Adrenal gland (tissue), 12 donors: ENCODE measurements around the gene CDH16. TPM values are rescaled to one million over a fixed set of nuclear protein-coding genes. Genes with fewer than 3 reads are reported as not detected.
"Not testable (repeated sequence)": the region's sequence is repeated elsewhere in the genome, so short reads cannot be mapped to it uniquely, and the experiment has no call there.

Source experiments
- DNase-seq, 7 donors: peaks; one replicate each; pipeline ENCODE4 v3.0.0-alpha.2; 2019 to 2020
- H3K27ac ChIP-seq, 5 donors: fragments of 200-600 bp; sonication (generic) in 4 of 5; 1 replicate in 3 of 5; 2 replicates in 2 of 5; pipeline versions ENCODE4 v1.5.1 to v1.8.0; 2016 to 2020; ENCODE audit warnings: mild to moderate bottlenecking in 1 of 5
- H3K27me3 ChIP-seq: fragments of 200-600 bp; 2 replicates; pipeline ENCODE4 v1.8.0; 2021
- H3K36me3 ChIP-seq, 2 donors: fragments of 200-600 bp; replicated peaks in 1 of 2; 1 replicate in 1 of 2; 2 replicates in 1 of 2; pipeline versions ENCODE4 v1.5.1 to v1.8.0; 2018 to 2022
- H3K4me1 ChIP-seq, 2 donors: fragments of 200-600 bp; replicated peaks in 1 of 2; 1 replicate in 1 of 2; 2 replicates in 1 of 2; pipeline versions ENCODE4 v1.5.1 to v1.8.0; 2018 to 2021
- H3K4me3 ChIP-seq, 4 donors: fragments of 200-600 bp; sonication (generic) in 3 of 4; one replicate each; pipeline ENCODE4 v1.5.1; 2016 to 2018
- H3K9me3 ChIP-seq, 3 donors: fragments of 200-600 bp; sonication (generic) in 1 of 3; replicated peaks in 1 of 3; 1 replicate in 2 of 3; 2 replicates in 1 of 3; pipeline versions ENCODE4 v1.5.1 to v1.8.0; 2016 to 2021
- CTCF ChIP-seq, 6 experiments: fragments of 450-650 bp in 4 of 6; fragments of 200-600 bp in 2 of 6; sonication (generic) in 1 of 6; IDR thresholded peaks; 1 replicate in 5 of 6; 2 replicates in 1 of 6; pipeline versions ENCODE4 v1.5.1 to v1.8.0; 2016 to 2021; ENCODE audit warnings: antibody characterized with exemption in 6 of 6, mild to moderate bottlenecking in 2 of 6, moderate library complexity in 1 of 6
- POLR2A ChIP-seq, 2 donors: fragments of 450-650 bp; IDR thresholded peaks; one replicate each; pipeline ENCODE4 v1.6.1; 2017; ENCODE audit warnings: antibody characterized with exemption in 2 of 2, mild to moderate bottlenecking in 2 of 2, moderate library complexity in 1 of 2
- WGBS, 4 donors: extraction: QIAGEN DNeasy Blood & Tissue Kit in 2 of 4; methylation state at CpG; one replicate each; pipeline versions ENCODE4 v1.1.5 to v1.1.7; 2013 to 2017; 5-methylcytosine and 5-hydroxymethylcytosine counted together
- intact Hi-C, 2 donors: fragments of 100-400 bp; cut with DNase I; formaldehyde crosslinking; loops; one replicate each; pipeline versions ENCODE4 v1.14.1 to v1.15.0; 2022 to 2023
- polyA plus RNA-seq, 3 donors: library from polyadenylated mRNA; stranded (reverse); fragments of 200-250 nt in 2 of 3; fragments of 350-450 nt in 1 of 3; fragmentation: Illumina TruSeq in 1 of 3; extraction: RNeasy Lipid Tissue Mini Kit (QIAGEN cat#74804) in 1 of 3; gene quantifications; one replicate each; pipeline ENCODE4 v1.2.3, GENCODE V29; 2013 to 2014
- total RNA-seq, 9 donors: library from RNA; depleted of rRNA in 4 of 9; stranded (reverse); fragments of >200 nt in 4 of 9; fragments of 120-200 nt in 1 of 9; fragmentation: NEBNext Ultra II Directional in 1 of 9; extraction: Animal tissue kit (Norgen Biotek cat#: 25700) in 1 of 9; gene quantifications; one replicate each; pipeline versions ENCODE4 v1.1.0 to v1.2.4, GENCODE V29; 2013 to 2023
- donor health status: healthy with polysubstance abuse.
- donor health status: Bipolar disorder and iron deficiency.
- donor health status: DM: yes; HTN: yes; CAD: no.
- donor health status: DM: no; HTN: no; CAD: no.
- donor health status: DM: no; HTN: no; CAD: no.
- donor health status: DM: yes; HTN: yes; CAD: no.

CDH16 gene
- total and polyA plus RNA-seq, 12 donors: 0.69 TPM; not detected in 11

GRCh38 chr16:66935314-66936011 lies 16.8 kb upstream of the CDH16 start, which contains the start of gene CES2:
Gene CES2, plus strand, starts transcription at chr16:66935516. Its CDS starts 120 bp downstream, at chr16:66935636.
- intact Hi-C loops: no loop called here
- peak within 1 kb of the TSS; percentile 80 to 89 (median 82) for H3K4me3 ChIP-seq
- DNase-seq: peak; percentile 79 to 92 (median 90)
- peak within 1 kb of the TSS; percentile 54 to 97 (median 85) for H3K27ac ChIP-seq
- no peaks in the 10 kb centered on the region for H3K9me3 ChIP-seq
- 10 to 27% (median 21%) methylated on average over 6 to 44 of the region's 44 CpGs for WGBS, 4 donors
- H3K36me3 ChIP-seq: peaks cover 0 to 29% of the 10 kb centered on the region in 2 donors
- no peak for TF ChIP-seq CTCF (IDR thresholded peaks at IDR 0.05)
- TF ChIP-seq POLR2A (IDR thresholded peaks at IDR 0.05): peak in 1 of 2 donors; percentile 88
- no peaks in the 10 kb centered on the region for H3K27me3 ChIP-seq
- H3K4me1 ChIP-seq: peaks cover 20 to 42% of the 10 kb centered on the region in 2 donors

- peak overlapping the region; percentile 54 to 97 (median 85) for H3K27ac ChIP-seq
- H3K36me3 ChIP-seq: peaks cover 0 to 25% of the 10 kb centered on the region in 2 donors
- 1 to 3% (median 1%) methylated on average over 18 to 22 of the region's 24 CpGs for WGBS, 4 donors
- H3K27me3 ChIP-seq, DNase-seq, H3K9me3 ChIP-seq: not testable (repeated sequence)
- peaks cover 20 to 42% of the 10 kb centered on the region in 2 donors for H3K4me1 ChIP-seq
- intact Hi-C loops: loop anchor here in 1 of 2 donors (5.0 kb wide), 1 partner anchor 38 kb away; no protein-coding TSS in a partner anchor
- H3K4me3 ChIP-seq: peak overlapping the region; percentile 80 to 89 (median 82)
These were observed 16.2 kb upstream of the CDH16 start for GRCh38 chr16:66934839-66935313.

- H3K4me3 ChIP-seq: peak within 1 kb of the TSS; percentile 80 to 89 (median 82)
- peaks cover 0 to 20% of the 10 kb centered on the region in 2 donors for H3K36me3 ChIP-seq
- H3K27ac ChIP-seq: peak within 1 kb of the TSS; percentile 54 to 97 (median 85)
- H3K9me3 ChIP-seq: no peaks in the 10 kb centered on the region
- no peak for TF ChIP-seq CTCF (IDR thresholded peaks at IDR 0.05)
- TF ChIP-seq POLR2A (IDR thresholded peaks at IDR 0.05): peak; percentile 78 to 93
- WGBS, 4 donors: 0 to 1% (median 0%) methylated on average over 21 to 76 of the region's 76 CpGs; no CpG with 5 or more reads in 1 of the 4 donors
- intact Hi-C loops: loop anchor here in 1 of 2 donors (5.0 kb wide), 1 partner anchor 37 kb away; no protein-coding TSS in a partner anchor
- H3K4me1 ChIP-seq: peaks cover 20 to 42% of the 10 kb centered on the region in 2 donors
- H3K27me3 ChIP-seq: no peaks in the 10 kb centered on the region
- peak; percentile 86 to 95 (median 92) for DNase-seq
These were observed 15.6 kb upstream of the CDH16 start, which contains the start of gene CIAO2B for GRCh38 chr16:66934138-66934838. Gene CIAO2B, minus strand, starts transcription at chr16:66934402. Its CDS starts 38 bp downstream, at chr16:66934364.

GRCh38 chr16:66933776-66934137 lies 15.1 kb upstream of the CDH16 start:
- DNase-seq: peak in 2 of 7 donors; percentile 35 to 51
- Histone ChIP-seq H3K9me3 (no peaks in the 10 kb centered on the region), H3K4me3 (peak overlapping the region; percentile 80 to 89 (median 82)), H3K27ac (peak overlapping the region; percentile 54 to 97 (median 85)), H3K27me3 (no peaks in the 10 kb centered on the region), H3K36me3 (peaks cover 0 to 14% of the 10 kb centered on the region in 2 donors), H3K4me1 (peaks cover 20 to 42% of the 10 kb centered on the region in 2 donors)
- WGBS, 4 donors: 0 to 7% (median 1%) methylated on average over 5 to 12 of the region's 12 CpGs
- no peak for TF ChIP-seq POLR2A (IDR thresholded peaks at IDR 0.05)
- no peak for TF ChIP-seq CTCF (IDR thresholded peaks at IDR 0.05)
- intact Hi-C loops: loop anchor here in 1 of 2 donors (5.0 kb wide), 1 partner anchor 36 kb away; no protein-coding TSS in a partner anchor
